NCI-H748 treated with DMSO at 0.1 percent for 48 hours (cell line): Measurements from ENCODE around the gene SEPTIN1.
"Not testable (repeated sequence)": the region's sequence is repeated elsewhere in the genome, so short reads cannot be mapped to it uniquely, and the experiment has no call there.

Experiments used
- DNase-seq: peaks from one replicate; lab custom pipeline; 2025; lab: John Stamatoyannopoulos, UW

Gene SEPTIN1

DNA sequence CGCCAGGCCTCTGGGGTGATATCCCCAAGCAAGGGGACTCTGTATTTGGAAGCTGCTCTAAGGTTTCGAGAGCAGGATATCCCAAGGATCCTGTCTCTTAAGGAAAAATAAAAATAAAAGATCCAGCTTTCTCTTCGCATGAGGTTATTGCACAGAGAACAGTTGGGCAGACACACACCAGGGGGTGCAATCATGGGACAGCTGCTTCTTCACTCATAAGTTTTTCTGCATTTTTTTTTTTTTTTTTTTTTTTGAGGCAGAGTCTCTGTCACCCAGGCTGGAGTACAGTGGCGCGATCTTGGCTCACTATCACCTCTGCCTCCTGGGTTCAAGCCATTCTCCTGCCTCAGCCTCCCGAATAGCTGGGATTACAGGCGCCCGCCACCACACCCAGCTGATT, 40.4 kb downstream of the SEPTIN1 start:
- DNase-seq: not testable (repeated sequence)

DNA sequence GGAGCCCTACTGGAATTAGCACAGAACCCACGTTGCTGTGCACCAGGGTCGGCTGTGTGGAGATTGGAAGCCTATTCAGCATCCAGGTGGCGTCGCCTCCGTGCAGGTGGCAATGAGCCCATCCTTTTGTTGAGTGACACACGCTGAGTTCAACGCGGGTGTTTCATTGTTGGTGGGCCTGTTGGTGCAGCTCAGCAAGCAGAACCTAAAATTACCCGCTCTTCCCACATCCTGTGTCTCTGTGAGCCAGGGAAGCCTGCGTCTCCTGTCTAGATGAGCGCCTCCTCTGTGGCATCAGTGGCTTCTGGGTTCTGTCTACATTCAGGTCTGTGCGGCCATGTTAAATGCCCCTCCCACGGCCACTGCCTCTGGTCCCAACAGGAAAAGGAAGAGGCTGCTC, 41.7 kb downstream of the SEPTIN1 start:
- no peak for DNase-seq

DNA sequence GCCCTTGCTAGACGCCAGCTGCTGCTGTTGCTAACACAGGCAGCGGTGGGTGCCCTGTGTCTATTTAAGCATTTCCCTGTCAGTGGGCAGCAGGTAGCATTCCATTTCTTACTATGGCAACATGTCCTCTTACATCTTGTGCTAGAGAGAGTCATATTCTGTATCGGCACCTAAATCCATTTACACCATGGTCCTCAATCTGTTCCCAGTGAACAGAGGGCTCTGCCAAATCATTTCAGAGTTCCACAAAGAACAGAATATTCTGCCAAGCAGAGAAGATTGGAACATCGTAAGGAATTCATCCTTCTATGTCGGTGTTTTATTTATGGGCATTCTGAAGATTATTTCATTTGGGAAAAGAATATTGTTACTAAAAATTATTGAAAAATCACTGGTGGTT, 43.6 kb downstream of the SEPTIN1 start:
- DNase-seq: not testable (repeated sequence)

DNA sequence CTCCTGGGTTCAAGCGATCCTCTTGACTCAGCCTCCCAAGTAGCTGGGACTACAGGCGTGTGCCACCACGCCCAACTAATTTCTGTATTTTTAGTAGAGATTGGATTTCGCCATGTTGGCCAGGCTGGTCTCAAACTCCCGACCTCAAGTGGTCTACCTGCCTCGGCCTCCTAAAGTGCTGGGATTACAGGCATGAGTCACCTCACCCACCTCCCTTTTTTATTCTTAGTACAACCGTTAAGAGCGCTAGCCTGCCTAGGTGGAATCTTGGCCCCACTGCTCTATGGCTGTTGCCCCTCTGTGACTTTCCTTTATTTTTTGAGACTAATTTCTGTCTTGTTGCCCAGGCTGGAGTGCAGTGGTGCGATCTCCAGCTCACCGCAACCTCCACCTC, 44.4 kb downstream of the SEPTIN1 start:
- not testable (repeated sequence) for DNase-seq

DNA sequence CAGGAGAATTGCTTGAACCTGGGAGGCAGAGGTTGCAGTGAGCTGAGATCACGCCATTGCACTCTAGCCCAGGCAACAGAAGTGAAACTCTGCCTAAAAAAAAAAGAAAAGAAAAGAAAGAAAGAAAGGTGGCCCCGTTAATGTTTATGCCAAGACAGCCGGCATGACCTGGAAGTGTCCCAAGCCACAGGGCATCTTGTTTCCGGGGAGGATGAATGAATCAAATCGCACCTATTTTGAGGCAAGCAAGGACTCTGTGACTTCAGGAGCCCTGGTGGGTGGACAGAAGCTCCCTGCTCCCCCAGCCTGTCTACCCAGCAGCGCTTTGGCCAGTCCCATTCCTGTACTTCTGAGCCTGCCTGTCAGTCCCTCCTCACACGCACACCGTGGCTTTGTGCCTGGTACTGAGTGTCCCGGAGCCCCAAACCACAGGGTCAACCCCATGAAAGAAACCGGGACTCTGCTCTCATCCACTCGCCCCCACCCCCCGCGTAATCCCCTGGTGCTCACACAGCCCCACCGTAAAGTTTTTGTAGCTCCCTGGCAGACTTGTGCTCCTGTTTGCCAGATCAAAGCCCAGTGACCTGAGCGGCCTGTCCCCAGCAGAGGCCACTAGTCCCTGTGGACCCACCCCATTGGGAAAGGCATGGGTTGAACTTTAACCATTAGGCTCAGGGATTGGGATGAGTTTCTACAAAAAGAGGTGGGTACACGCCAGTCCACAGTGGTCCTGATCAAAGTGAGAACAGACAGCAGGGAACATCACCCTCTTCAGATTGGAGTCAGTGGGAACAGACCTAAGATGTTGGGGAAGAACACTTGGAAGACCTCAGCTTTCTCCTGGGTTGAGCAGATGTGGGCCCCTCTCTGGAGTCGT, 46.5 kb downstream of the SEPTIN1 start:
- no peak for DNase-seq

DNA sequence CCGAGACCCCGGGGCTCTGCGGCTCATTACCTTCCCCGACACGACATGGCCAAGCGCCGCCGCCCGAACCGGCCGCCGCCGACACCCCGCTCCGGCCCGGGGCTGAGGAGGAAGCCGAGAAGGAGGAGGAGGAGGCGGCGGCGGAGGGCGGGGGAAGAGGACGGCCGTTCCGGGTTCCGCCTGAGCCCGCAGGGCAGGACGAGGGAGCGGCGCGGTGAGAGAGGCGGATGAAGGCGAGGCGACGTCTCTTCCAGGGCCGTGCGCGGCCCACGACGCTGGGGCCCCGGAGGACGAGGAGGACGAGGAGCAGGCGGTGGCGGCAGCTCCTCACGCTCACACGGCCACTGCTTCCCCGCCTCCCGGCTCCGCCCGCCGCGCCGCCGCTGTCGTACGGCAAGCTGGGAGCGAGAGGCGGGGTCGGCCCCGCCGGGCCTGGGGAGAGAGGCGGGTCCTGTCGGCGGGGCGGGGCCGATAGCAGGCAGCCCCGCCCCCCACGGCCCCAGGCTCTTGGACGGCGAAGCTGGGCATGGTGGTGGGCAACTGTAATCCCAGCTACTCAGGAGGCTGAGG, 47.2 kb downstream of the SEPTIN1 start:
- peak; percentile 46 for DNase-seq

DNA sequence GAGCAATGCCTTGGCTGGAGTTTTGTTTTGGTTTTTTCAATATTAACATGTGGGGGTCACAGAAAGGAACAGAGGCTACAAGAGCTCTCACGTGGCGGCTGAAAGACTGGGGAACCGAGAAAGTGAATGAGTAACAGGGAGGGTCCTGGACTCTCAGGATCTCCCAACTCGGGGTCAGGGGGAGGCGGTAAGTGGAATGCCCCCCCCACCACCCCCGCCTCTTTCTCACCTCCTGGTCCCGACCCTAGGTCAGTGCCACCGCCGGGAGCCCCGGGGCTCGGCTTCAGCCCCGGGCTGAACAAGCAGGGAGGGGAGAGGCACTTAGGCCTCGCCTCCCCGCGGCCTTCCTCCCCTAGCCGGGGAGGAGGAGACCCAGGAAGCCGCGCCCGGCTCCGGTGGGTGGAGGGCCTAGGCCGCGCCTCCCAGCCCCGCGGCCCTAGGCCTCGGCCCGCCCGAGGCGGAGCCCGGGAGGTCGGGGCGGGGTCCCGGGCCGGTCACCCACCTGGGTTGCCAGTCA, 47.8 kb downstream of the SEPTIN1 start:
- not testable (repeated sequence) for DNase-seq
